Inflammatory macrophage treated with lipopolysaccharide for 1 hour (primary cell): ENCODE results near the gene ADGRL3.
"Not testable (repeated sequence)": the region's sequence is repeated elsewhere in the genome, so short reads cannot be mapped to it uniquely, and the experiment has no call there.

Experiments used
- DNase-seq, 2 donors: peaks; one replicate each; pipeline ENCODE4 v3.0.0-alpha.2; 2020 to 2022

The ADGRL3 gene

DNA sequence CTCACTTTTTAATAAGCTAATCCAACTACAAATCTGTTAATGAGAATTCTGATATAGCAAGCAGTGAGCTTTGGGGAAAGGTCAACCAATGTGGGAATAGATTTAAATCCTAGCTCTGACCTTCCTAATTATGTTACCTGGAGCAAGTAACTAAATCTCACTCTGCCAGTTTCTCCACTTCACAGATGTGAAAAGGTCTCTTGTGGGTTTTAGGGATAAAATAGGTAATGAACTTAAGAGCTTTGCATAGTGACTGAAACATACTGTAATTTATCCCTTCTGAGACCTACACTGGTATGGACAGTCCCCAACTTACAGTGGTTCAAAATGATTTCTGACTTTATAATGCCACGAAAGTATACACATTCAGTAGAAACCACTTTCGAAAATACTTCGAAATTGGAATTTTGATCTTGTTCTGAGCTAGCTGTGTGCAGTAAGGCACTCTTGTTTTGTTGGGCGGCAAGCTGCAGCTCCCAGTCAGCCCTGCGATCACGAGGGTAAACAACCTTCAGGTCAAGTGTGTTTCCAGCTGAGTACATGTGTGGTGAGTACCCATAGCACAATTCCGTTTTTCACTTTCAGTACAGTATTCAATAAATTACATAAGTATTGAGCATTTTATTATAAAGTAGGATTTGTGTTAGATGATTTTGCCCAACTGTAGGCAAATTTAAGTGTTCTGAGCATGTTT, 93.7 kb downstream of the ADGRL3 start:
- DNase-seq, result no peak

GRCh38 chr4:61294936-61295335, 94.8 kb downstream of the ADGRL3 start:
- DNase-seq, result no peak

DNA sequence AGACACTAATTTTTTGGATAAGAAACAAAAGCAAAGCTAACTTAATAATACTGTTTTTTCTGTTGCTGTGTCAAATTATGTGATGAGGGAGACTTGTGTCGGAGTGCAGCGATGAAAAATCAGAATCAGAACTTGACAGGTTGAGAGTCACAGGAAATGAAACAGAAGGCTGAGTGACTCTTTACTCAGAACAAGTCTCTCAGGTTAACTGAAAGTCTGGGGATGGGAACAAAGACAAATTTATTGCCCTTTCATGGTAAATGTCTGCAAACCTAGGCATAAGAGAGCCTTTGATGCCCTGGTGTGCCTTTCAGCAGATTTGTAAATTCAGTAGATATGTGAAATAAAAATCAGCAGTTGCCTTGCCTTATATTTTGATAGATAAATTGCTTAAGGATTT, 96.0 kb downstream of the ADGRL3 start:
- DNase-seq, result no peak

- no peak for DNase-seq
These were observed 98.1 kb downstream of the ADGRL3 start for GRCh38 chr4:61298178-61298740.

DNA sequence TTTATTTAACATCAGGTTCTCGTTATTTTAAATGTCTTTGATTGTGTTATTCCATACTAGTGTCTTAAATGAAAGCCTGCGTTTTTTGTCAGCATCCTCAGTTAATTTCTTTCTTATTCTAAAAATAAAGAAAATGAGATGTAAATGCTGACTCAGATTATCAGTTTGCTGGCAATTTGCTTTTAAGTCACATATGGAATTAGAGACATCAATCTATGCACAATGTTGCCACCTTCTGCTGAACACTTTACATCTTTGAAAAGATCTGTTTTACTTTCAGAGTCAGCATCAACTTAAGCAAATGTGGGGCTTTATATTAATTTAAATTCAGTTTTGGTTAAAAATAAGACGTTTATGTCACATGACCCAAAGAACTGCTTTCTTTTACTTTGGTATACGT, 99.2 kb downstream of the ADGRL3 start:
- DNase-seq, result no peak

DNA sequence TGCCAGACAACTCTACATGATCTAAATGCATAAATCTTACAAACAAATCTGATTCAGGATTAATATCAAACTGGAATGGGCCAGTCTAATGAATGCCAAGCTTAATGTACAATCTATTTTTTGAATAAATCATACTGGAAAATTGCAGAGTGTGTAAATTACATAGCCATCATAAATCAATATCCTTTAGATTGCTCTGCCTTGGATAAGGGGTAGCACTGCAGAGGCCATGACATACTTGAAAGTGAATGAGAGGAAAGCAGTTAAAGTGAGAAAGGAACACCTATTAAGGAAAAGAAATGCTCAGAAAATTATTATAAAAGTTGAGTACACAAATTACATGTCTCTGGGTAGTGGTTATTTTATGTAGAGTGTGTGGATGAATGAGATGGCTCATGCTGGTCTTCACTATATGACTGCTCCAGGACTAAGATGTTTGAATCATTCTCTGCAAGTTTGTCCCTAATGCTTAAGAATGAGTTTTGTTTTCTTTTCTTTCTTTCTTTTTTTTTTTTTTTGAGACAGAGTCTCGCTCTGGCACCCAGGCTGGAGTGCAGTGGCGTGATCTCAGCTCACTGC, 100.2 kb downstream of the ADGRL3 start:
- no peak for DNase-seq

- no peak for DNase-seq
These were observed 101.1 kb downstream of the ADGRL3 start for GRCh38 chr4:61301271-61301670.

GRCh38 chr4:61308033-61308432, 107.9 kb downstream of the ADGRL3 start:
- no peak for DNase-seq

DNA sequence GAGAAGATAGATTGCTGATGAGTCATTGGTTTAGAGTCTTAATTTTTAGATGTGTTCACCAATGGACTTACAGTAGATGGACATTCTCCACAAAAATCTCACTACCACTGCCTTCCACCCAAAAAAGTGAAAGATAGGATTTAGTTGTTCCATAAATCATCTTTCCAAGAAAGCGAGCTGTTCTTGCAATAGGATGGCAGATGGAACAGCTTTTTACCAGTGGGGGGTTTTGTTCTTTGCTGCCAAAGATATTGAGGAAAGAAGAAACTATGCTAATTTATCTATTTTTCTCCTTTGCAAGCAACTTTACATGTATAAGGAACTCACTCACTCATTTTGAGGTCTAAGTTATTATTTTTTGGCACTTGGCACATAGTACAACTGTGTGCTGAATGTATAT, 109.5 kb downstream of the ADGRL3 start:
- no peak for DNase-seq

DNA sequence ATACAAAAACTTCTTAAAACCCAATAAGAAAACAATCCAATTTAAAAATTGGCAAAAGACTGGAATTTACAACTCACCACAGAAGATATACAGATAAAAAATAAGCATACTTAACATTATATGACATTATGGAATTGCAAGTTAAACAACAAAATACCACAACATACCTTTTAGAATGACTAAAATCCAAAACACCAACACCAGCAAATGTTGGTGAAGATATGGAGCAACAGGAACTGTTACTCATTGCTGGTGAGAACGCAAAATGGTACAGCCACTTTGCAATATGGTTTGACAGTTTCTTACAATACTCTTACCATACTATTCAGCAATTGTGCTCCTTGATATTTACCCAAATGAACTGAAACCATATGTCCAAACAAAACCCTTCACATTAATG, 112.4 kb downstream of the ADGRL3 start:
- no peak for DNase-seq

GRCh38 chr4:61318431-61318830, 118.3 kb downstream of the ADGRL3 start:
- no peak for DNase-seq

DNA sequence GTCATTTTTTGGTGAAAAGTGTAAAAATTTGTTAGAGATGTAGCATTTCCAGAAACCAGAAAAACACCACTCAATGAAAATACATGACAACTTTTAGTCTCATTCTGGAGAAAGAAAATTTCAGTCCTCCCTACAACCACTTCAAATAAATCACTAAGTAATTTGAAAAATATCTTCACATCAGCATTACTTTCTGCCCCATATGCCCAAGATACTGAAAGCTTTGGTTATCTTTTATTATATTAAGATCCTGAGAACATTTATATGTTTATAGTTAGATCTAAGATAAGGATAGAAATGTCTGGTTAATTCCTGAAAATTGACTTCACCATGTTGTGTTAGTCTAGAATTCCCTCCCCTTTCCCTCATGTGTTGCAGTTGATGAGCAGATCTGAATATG, 119.0 kb downstream of the ADGRL3 start:
- DNase-seq, result no peak

DNA sequence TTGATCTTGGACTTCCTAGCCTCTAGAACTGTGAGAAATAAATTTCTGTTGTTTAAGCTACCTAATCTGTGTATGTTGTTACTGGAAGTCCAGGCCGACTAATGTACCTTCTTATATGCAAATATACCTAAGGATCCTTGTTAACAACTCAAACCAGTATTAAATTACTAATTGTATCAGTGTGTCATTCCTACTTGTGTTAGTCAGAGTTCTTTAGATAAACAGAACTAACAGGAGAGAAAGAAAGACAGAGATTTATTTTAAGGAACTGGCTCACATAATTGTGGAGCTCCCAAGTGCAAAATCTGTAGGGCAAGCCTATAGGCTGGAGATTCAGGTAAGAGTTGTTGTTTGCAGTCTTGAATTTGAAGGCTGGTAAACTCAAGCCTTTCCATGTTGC, 120.0 kb downstream of the ADGRL3 start:
- DNase-seq, result no peak

GRCh38 chr4:61320631-61321030, 120.5 kb downstream of the ADGRL3 start:
- DNase-seq, result no peak

DNA sequence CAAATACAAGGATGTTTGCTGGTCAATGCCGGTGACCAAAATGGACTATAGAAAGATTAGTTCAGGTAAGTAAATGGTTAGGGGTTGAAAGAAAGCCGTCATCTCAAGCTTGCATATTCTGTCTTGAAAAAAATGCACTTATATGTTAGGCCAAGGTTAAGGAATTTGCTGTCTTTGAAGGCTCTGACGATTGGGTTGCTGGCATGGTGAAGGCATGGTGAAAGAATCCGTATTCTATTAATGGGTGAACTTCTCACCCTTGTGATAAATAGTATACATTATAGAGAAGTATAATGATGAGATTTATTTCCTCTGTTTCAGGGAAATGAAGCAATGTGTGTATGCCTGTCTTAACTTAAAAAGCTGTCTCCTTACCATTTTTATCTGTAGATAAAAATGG, 132.6 kb downstream of the ADGRL3 start:
- DNase-seq, result no peak

GRCh38 chr4:61333490-61333889, 133.4 kb downstream of the ADGRL3 start:
- no peak for DNase-seq

- DNase-seq, result no peak
These were observed 135.2 kb downstream of the ADGRL3 start for GRCh38 chr4:61335241-61335763.

DNA sequence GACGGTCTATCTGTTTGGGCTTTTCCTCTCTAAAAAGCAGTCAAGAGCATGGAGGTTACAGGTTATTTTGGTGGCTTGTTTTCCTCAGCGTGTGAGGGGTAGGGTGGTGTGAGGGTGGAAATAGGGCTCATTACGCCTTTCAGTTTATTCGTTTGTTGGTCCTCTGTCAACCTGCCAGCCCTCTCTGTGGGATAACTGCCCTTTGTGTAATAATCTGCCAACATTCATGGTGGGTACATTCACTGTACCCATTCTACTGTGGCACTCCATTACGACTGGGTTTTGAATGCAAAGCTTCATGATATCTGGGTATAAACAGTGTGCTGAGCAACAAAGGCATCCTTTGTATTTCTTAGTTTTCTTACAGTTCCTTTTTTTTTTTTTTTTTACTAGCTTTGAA, 136.4 kb downstream of the ADGRL3 start:
- no peak for DNase-seq

DNA sequence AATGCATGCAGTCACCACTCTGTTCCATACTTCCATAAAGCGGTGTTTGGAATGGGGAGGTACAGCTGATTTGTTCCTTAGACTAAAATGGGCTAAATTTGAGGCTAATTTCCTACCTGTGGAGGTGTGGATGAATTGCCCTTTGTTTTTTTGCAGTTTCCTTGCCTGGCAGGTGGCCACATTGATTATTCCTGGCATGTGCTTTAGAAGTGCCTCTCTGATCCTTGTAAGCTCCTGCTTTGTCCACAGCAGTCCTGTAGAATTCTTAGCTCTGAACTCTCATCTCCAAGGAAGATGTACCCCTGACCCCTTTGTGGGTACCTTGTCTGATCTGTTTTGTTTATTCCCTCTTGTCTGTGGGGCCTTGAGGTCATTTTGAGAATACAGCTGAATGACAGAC, 136.8 kb downstream of the ADGRL3 start:
- DNase-seq, result no peak

DNA sequence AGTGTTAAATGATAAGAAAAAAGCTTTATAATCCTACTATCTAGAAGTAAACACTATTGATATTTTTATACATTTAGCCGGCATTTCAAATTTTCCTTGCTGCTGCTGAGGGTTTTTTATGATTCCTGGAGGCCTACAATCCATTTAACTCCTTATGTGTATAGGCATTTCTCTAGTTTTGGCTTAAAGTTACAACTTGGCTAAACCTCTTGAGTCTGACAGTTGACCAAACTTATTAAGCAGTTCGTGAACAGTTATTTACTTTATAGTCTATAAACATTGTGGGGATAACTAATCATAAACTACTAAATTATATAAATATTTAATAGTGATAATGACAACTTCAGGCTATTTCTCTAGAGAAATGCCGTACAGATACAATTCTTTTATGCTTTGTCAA, 141.9 kb downstream of the ADGRL3 start:
- no peak for DNase-seq

DNA sequence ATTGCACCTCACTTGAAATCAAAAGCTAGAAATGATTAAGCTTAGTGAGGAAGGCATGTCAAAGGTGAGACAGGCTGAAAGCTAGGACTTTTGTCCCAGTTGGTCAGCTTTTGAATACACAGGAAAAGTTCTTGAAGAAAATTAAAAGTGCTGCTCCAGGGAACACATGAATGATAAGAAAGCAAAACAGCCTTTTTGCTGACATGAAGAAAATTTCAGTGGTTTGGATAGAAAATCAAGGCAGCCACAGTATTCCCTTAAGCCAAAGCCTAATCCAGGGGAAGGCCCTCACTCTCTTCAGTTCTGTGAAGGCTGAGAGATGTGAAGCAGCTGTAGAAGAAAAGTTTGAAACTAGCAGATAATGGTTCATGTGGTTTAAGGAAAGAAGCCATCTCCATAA, 150.8 kb downstream of the ADGRL3 start:
- DNase-seq, result no peak

- DNase-seq, result no peak
These were observed 156.6 kb downstream of the ADGRL3 start for GRCh38 chr4:61356696-61357095.

DNA sequence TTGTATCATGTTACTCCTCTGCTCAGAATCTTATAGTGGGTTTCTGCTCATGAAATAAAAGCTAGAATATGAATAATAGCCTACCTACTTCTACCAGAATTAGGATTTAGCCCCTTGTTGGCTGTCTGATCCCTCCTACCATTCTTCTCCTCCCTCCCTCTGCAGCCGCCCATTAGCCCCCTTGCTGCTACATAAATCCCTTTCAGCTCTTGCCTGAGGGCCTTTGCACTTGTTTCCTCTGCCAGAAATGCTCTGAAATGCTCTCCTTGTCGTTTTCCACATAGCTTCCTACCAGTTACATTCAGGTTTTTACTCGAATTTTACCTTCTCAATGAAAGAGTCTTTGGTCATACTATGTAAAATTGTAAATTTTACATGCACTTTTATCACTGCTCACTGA, 159.2 kb downstream of the ADGRL3 start:
- DNase-seq, result no peak

DNA sequence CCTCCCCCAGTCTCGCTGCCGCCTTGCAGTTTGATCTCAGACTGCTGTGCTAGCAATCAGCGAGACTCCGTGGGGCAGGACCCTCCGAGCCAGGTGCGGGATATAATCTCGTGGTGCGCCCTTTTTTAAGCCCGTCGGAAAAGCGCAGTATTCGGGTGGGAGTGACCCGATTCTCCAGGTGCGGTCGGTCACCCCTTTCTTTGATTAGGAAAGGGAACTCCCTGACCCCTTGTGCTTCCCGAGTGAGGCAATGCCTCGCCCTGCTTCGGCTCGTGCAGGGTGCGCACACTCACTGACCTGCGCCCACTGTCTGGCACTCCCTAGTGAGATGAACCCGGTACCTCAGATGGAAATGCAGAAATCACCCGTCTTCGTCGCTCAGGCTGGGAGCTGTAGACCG, 172.7 kb downstream of the ADGRL3 start:
- DNase-seq, result not testable (repeated sequence)
